Cardiac muscle cell (in vitro differentiated cells and primary cell): ENCODE data around the gene EPB41L4B. TPM values are rescaled to one million over a fixed set of nuclear protein-coding genes. Genes with fewer than 3 reads are reported as not detected.

Source experiments
- DNase-seq, 2 donors: peaks; one replicate each; pipeline versions ENCODE4 v3.0.0 to v3.0.0-alpha.2; 2010 to 2017; ENCODE audit warnings: low read depth in 1 of 2, low spot score in 1 of 2
- H3K27ac ChIP-seq: fragments of 200-600 bp; sonication (generic); 2 replicates; pipeline ENCODE4 v1.5.1; 2016
- H3K27me3 ChIP-seq: fragments of 200-600 bp; sonication (generic); 2 replicates; pipeline ENCODE4 v1.6.0; 2016; ENCODE audit warnings: control low read depth
- H3K36me3 ChIP-seq: fragments of 200-600 bp; sonication (generic); 2 replicates; pipeline ENCODE4 v1.5.1; 2016; ENCODE audit warnings: control low read depth
- H3K4me1 ChIP-seq: fragments of 200-600 bp; sonication (generic); 2 replicates; pipeline ENCODE4 v1.8.1; 2017; ENCODE audit warnings: low read depth, mild to moderate bottlenecking, mixed run types
- H3K4me3 ChIP-seq: fragments of 200-600 bp; sonication (generic); 2 replicates; pipeline ENCODE4 v1.5.1; 2016; ENCODE audit warnings: mild to moderate bottlenecking
- H3K9me3 ChIP-seq: fragments of 200-600 bp; sonication (generic); 2 replicates; pipeline ENCODE4 v1.5.1; 2017; ENCODE audit warnings: low read depth, mild to moderate bottlenecking, control low read depth
- CTCF ChIP-seq: IDR thresholded peaks from 2 replicates; pipeline ENCODE4 v1.5.1; 2012; ENCODE audit warnings: low read depth, mild to moderate bottlenecking, low read length
- polyA plus RNA-seq: library from polyadenylated mRNA; unstranded; fragments of >200 nt; fragmentation: Nextera tagmentation; extraction: Ambion mirVana; gene quantifications from 2 replicates; pipeline ENCODE4 v1.2.1, GENCODE V29; 2016
- total RNA-seq: library from RNA; depleted of rRNA; stranded (reverse); fragments of >200 nt; gene quantifications from 2 replicates; pipeline ENCODE4 v1.2.3, GENCODE V29; 2016

EPB41L4B gene
- total and polyA plus RNA-seq, 2 experiments from 2014 or later: 2.0 to 2.1 TPM

GRCh38 chr9:109305801-109306200 is 15.1 kb downstream of the EPB41L4B start:
- no peak for TF ChIP-seq CTCF
- H3K27ac ChIP-seq: no peak overlapping the region
- H3K9me3 ChIP-seq: no peaks in the 10 kb centered on the region
- H3K4me3 ChIP-seq: no peak overlapping the region
- no peaks in the 10 kb centered on the region for H3K4me1 ChIP-seq
- no peaks in the 10 kb centered on the region for H3K27me3 ChIP-seq
- no peak for DNase-seq
- H3K36me3 ChIP-seq: no peaks in the 10 kb centered on the region

DNA sequence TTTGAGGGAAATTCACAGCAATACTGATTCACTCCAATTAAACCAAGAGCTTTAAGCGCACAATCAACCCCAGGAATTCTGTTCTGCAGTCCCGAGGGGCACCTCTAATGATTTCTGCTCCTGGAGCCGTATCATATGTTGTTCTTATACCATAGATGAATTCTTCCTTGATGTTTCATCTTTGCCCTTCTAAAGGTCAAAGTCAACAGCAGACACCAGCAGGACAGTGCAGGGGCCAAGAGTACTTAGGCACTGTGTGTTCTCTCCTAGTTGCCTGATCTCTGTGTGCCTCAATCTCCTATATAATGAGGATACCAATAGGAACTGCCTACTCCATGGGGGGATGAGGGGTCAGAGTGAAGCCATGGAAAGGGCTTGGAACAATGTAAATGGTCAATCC is 16.5 kb downstream of the EPB41L4B start:
- H3K4me3 ChIP-seq: no peak overlapping the region
- no peaks in the 10 kb centered on the region for H3K9me3 ChIP-seq
- TF ChIP-seq CTCF: no peak
- H3K27me3 ChIP-seq: no peaks in the 10 kb centered on the region
- H3K36me3 ChIP-seq: no peaks in the 10 kb centered on the region
- no peak overlapping the region for H3K27ac ChIP-seq
- DNase-seq: no peak
- no peaks in the 10 kb centered on the region for H3K4me1 ChIP-seq

- Histone ChIP-seq H3K27me3 (no peaks in the 10 kb centered on the region), H3K4me3 (no peak overlapping the region), H3K27ac (no peak overlapping the region), H3K36me3 (no peaks in the 10 kb centered on the region), H3K9me3 (no peaks in the 10 kb centered on the region), H3K4me1 (no peaks in the 10 kb centered on the region)
- no peak for DNase-seq
- no peak for TF ChIP-seq CTCF
Observed at GRCh38 chr9:109303900-109304299, 17.0 kb downstream of the EPB41L4B start.

DNA sequence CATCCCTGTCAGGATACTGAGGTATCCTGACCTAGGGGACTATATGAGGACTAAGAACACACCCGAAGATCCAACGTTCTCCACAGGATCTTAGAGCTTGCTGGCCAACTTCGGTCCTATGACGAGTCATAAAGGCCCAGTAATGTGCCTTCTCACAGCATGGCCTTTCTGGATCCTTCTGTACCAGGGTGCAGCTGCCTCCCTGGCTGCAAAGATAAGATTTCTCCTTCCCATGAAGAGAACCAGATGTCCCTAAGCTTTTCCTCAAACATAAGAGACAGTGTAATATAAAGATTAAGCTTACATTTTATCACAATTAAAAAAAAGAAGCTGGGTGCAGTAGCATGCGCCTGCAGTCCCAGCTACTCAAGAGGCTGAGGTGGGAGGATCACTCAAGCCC is 18.3 kb downstream of the EPB41L4B start:
- TF ChIP-seq CTCF: no peak
- no peak overlapping the region for H3K4me3 ChIP-seq
- DNase-seq: no peak
- no peak overlapping the region for H3K27ac ChIP-seq
- no peaks in the 10 kb centered on the region for H3K4me1 ChIP-seq
- no peaks in the 10 kb centered on the region for H3K9me3 ChIP-seq
- H3K27me3 ChIP-seq: no peaks in the 10 kb centered on the region
- H3K36me3 ChIP-seq: no peaks in the 10 kb centered on the region

DNA sequence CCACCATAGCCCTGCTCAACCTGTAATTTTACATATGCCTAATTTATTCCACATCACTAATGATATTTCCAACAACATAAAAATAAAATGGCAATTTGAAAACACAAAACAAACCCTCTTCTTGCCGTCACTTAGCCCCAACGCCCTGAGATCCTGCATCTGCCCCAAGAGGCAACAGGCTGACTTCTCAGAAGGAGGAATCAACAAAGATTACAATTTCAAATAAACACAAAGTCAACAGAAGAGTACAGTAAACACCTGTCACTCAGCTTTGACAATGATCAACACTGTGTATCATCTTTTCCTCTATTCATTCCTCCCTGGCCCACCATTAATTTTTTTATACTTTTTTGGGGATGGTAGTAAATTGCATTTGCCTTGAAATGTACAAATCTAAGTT is 19.8 kb downstream of the EPB41L4B start:
- H3K27me3 ChIP-seq: no peaks in the 10 kb centered on the region
- DNase-seq: no peak
- no peaks in the 10 kb centered on the region for H3K4me1 ChIP-seq
- TF ChIP-seq CTCF: no peak
- H3K27ac ChIP-seq: no peak overlapping the region
- H3K9me3 ChIP-seq: no peaks in the 10 kb centered on the region
- no peak overlapping the region for H3K4me3 ChIP-seq
- H3K36me3 ChIP-seq: no peaks in the 10 kb centered on the region

GRCh38 chr9:109299891-109300290 is 21.0 kb downstream of the EPB41L4B start:
- no peak for DNase-seq
- no peak for TF ChIP-seq CTCF
- Histone ChIP-seq H3K4me1 (no peaks in the 10 kb centered on the region), H3K27ac (no peak overlapping the region), H3K27me3 (no peaks in the 10 kb centered on the region), H3K36me3 (no peaks in the 10 kb centered on the region), H3K9me3 (no peaks in the 10 kb centered on the region), H3K4me3 (no peak overlapping the region)
